ENCODE measurements around the gene DYSF.

DYSF gene

DNA sequence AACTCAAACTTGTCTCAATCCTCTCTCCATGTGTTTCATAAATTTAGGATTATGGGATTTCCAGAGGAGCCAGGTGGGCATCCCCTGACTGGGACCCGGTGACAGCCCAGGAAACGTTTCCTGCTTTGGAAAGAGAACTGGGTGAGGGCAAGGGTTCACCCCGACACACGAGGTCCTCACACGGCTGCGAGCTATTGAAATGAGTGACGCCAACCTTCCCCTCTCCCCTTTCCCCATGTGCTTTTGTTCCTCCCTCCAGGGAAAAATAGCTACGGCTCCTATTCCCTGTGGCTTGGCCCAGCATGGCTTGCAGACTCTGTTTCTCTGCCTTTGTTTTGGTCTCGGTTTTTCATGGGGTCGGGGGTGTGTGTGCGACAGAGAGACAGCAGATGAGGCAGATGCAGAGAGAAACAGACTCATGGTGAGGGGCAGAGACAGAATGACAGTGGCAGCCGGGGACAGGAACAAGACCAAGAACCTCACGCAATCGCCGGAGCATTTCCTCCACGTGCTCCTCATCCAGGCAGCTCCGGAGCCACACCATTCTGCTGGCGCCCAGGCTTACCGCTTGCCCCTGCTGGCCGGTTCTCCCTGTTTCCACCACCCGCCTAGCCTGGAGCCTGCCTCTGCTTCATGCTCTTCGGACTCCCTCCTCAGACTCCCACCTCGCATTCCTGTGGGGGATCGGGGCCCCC lies 238.5 kb downstream of the DYSF start:
- TF ChIP-seq, protein P1, sequence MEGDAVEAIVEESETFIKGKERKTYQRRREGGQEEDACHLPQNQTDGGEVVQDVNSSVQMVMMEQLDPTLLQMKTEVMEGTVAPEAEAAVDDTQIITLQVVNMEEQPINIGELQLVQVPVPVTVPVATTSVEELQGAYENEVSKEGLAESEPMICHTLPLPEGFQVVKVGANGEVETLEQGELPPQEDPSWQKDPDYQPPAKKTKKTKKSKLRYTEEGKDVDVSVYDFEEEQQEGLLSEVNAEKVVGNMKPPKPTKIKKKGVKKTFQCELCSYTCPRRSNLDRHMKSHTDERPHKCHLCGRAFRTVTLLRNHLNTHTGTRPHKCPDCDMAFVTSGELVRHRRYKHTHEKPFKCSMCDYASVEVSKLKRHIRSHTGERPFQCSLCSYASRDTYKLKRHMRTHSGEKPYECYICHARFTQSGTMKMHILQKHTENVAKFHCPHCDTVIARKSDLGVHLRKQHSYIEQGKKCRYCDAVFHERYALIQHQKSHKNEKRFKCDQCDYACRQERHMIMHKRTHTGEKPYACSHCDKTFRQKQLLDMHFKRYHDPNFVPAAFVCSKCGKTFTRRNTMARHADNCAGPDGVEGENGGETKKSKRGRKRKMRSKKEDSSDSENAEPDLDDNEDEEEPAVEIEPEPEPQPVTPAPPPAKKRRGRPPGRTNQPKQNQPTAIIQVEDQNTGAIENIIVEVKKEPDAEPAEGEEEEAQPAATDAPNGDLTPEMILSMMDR (IDR thresholded peaks at IDR 0.05; ENCODE audit: low read depth, low read length), result no peak
- no peak overlapping the region for H3K4me3 ChIP-seq (ENCODE audit: low read depth, low read length)

DNA sequence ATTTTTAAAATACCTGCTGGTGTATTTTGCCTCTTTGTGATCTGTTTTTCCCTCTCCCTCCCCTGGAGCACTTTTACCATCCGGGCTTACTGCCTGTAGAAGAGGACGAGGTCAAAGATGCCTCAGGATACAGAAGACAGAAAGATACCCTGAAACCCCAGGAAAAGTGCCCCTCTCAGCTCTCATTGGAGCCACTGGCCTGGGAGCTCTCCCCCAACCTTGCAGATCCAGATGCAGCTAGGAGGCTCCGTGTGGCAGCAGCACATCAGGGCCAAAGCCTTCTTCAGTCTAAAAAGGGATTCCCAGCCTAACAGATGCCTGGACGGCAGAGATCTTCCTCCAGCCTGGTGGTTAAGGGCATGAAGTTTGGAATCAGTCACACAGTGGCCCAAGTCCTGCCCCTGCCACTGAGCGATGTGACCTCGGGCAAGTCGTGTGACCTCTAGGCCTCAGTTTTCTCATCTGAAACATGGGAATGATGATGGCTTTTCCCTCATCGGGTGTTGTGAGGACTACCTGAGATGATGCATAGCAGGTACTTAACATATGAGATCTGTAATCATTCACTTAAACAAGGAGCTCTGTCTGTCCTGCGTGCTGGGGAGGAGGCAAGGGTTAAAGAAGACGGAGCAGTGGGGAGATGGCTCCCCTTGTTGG lies 239.4 kb downstream of the DYSF start:
- no peak overlapping the region for H3K4me3 ChIP-seq (ENCODE audit: low read depth, low read length)
- TF ChIP-seq, protein P1 (IDR thresholded peaks at IDR 0.05; ENCODE audit: low read depth, low read length), result no peak

DNA sequence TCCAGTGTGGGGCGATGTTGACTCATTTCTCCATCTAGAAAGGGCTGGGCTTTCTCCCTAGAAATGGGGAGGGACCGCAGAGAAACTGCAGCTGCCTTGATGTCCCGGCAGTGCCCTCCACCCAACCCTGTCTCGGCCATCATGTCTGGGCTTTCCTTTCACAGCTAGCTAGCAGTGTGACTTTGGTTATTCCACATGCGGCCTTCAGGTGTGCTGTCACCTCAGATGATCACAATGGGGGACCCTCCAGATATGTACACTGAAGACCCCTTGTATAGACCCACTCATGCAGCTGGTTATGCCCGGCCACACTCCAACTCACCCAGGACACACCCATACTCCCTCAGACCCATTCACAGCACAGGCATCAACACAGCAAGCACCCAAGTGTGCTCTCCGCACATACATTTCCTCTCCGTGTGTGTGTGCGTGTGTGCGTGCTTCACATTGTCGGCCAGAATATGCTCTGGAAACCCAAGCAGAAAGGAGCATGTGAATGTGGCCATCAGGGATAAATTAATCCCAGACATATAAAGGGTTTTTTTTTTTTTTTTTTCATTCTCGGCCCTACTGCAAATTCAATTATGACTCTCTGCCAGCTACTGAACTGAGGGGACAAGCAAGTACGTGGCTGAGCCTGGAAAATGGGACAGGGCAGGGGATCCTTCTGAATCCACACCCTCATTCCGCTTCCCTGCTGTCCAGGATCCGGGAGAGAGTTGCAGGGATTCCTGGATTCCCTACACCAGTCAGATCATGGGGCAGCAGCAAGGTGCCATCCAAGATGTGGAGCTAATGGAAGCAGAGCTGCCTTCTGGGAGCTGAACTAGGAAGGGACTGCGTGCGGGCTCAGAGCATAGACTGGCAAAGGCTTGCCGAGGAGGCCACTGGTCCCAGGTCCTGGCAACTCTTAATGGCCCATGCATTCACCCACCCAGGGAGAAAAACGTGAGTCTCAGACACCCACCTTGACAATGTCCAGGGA lies 240.2 kb downstream of the DYSF start:
- no peak overlapping the region for H3K4me3 ChIP-seq (ENCODE audit: low read depth, low read length)
- TF ChIP-seq, protein P1 (IDR thresholded peaks at IDR 0.05; ENCODE audit: low read depth, low read length), result no peak

DNA sequence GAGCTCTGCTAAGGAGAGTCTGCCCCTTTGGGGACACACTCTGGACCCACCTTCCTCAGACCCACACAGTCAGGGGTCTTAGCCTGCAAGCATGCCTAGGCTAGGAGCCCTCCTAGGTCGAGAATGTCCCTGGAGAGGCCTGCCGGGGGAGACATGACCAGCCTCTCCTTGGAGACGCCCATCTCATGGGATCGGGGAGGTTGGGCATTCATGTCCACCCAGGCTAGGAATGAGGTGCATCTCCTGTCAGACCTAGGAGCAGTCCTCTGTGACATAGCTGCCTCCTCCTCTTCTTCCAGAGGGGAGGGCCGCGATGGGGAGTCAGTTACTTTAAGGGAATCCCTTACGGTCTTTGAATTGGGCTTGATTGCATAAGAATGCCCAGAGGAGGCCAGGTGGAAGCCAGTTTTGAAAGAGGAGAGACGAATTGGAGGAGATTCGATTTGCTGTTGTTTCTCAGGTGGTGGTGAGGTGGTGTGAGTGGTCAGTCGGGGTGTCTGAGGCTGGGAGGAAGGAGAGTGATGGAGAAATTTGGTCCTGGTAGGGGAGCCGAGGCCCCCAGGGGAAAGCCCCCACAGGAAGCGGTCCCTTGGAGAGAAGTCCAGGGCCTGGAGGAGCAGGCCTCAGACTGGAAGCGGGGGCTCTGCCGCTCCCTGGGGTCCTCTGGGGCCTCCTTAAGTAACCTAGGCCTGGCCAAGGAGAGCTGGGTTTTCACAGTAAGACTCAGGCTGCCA lies 241.3 kb downstream of the DYSF start:
- TF ChIP-seq, protein P1 (IDR thresholded peaks at IDR 0.05; ENCODE audit: low read depth, low read length), result no peak

DNA sequence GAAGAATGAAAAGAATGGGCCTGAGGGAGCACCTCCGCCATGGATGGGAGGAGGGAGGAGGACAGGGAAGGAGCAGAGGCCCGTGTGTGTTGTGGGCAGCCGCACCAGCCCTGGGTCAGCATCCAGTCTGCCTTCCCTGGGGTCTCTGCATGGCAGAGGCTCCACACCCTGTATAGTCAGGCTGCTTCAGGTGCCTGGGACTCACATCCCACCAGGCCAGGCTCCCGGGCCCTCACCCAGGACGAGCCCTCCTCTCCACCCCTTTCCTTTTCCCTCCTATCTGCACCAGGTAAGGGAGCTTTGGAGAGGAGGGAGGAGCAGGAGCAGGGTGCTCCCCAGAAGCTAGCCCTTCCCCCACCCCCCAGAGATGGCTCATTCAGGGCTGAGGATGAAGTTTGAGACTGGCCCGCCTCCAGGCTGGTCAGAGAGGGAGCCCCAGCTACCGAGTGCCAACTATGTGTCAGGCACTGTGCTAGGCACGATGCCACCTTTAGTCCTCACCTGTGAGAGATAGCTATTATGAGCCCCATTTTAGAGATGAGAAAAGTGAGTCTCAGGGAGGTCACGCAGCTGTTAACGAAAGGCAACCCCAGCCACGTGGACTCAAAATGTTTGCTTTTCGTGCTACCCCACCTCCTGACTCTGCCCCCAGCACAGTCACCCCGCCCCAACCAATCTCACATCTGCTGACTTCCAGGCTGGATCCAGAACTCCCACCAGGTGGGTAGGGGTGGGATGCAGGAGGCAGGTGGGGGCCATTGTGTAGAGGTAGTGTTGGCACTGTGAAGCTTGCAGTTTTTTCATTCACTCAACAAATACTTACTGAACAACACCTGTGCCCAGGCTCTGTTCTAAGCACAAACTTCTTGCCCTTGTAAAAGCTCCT lies 242.1 kb downstream of the DYSF start:
- H3K4me3 ChIP-seq (ENCODE audit: low read depth, low read length), result no peak overlapping the region
- TF ChIP-seq, protein P1 (IDR thresholded peaks at IDR 0.05; ENCODE audit: low read depth, low read length), result no peak

More for the DNA sequence above, 241.3 kb downstream of the DYSF start:
- no peak overlapping the region for H3K4me3 ChIP-seq (ENCODE audit: low read depth, low read length)

DNA sequence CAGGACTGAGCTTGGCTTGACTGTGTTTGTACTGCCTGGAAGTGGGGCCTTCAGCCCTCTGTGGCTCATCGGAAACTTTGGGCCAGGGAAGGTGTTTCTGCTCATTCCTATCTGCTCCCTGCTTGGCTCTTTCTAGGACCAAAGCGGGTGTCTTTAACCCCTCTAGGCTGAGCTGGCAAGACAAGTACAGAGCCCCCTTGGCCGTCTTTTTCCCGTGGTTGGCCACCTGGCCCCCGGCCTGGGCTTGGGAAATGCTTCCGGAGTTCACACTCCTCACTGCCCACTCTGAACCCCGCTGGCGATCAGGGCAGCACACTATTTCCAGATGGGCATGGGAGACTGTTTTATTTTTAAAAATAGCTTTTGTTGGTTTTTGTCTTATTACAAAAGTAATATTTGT lies 243.0 kb downstream of the DYSF start:
- no peak overlapping the region for H3K4me3 ChIP-seq (ENCODE audit: low read depth, low read length)
- TF ChIP-seq, protein P1 (IDR thresholded peaks at IDR 0.05; ENCODE audit: low read depth, low read length), result no peak

Measured in WI38 (cell line).